Fibroblast of lung (primary cell): ENCODE data around the gene PDSS2.

Experiments
- EZH2 ChIP-seq: IDR thresholded peaks from 2 replicates; pipeline ENCODE4 v1.5.1; 2012; ENCODE audit warnings: low read length, control low read depth, mild to moderate bottlenecking; ENCODE audit errors: missing control alignments
- TF ChIP-seq, protein P1 (sequence below), 2 donors: IDR thresholded peaks in 1 of 2; conservative IDR thresholded peaks in 1 of 2; 1 replicate in 1 of 2; 2 replicates in 1 of 2; pipeline ENCODE4 v1.5.1; 2011 to 2012; ENCODE audit warnings: low read length in 2 of 2, control low read depth in 1 of 2, inconsistent platforms in 1 of 2, low read depth in 1 of 2, mild to moderate bottlenecking in 1 of 2

- TF ChIP-seq, protein P1, sequence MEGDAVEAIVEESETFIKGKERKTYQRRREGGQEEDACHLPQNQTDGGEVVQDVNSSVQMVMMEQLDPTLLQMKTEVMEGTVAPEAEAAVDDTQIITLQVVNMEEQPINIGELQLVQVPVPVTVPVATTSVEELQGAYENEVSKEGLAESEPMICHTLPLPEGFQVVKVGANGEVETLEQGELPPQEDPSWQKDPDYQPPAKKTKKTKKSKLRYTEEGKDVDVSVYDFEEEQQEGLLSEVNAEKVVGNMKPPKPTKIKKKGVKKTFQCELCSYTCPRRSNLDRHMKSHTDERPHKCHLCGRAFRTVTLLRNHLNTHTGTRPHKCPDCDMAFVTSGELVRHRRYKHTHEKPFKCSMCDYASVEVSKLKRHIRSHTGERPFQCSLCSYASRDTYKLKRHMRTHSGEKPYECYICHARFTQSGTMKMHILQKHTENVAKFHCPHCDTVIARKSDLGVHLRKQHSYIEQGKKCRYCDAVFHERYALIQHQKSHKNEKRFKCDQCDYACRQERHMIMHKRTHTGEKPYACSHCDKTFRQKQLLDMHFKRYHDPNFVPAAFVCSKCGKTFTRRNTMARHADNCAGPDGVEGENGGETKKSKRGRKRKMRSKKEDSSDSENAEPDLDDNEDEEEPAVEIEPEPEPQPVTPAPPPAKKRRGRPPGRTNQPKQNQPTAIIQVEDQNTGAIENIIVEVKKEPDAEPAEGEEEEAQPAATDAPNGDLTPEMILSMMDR (conservative IDR thresholded peaks at IDR 0.05 in 1 of 2, IDR thresholded peaks at IDR 0.05 in 1 of 2; ENCODE audit: low read depth in 1 of 2, low read length in 2 of 2): no peak
- TF ChIP-seq EZH2: no peak
These were observed 67.3 kb downstream of the PDSS2 start for GRCh38 chr6:107392069-107392468.
